ENCODE results near the gene EIF6.

The EIF6 gene

GRCh38 chr20:35248641-35249475, 35.7 kb downstream of the EIF6 start:
- no peaks in the 10 kb centered on the region for H3K4me1 ChIP-seq
- no peaks in the 10 kb centered on the region for H3K9me3 ChIP-seq
- intact Hi-C loops (cut with DNase I; ENCODE audit: low total_unique reads), result no loop called here
- H3K36me3 ChIP-seq, result peaks cover 0 to 12% (median 6%) of the 10 kb centered on the region in 3 donors
- no peaks in the 10 kb centered on the region for H3K27me3 ChIP-seq
- H3K4me3 ChIP-seq, result no peak overlapping the region
- DNase-seq, result no peak
- TF ChIP-seq CTCF (IDR thresholded peaks at IDR 0.05), result no peak
- H3K27ac ChIP-seq, result no peak overlapping the region

GRCh38 chr20:35246723-35247122, 37.8 kb downstream of the EIF6 start:
- H3K27ac ChIP-seq, result no peak overlapping the region

GRCh38 chr20:35243986-35244385, 40.6 kb downstream of the EIF6 start:
- Histone ChIP-seq H3K36me3 (peaks cover 0 to 6% (median 5%) of the 10 kb centered on the region in 3 donors), H3K27me3 (no peaks in the 10 kb centered on the region), H3K4me1 (no peaks in the 10 kb centered on the region), H3K27ac (no peak overlapping the region), H3K4me3 (no peak overlapping the region), H3K9me3 (no peaks in the 10 kb centered on the region)
- intact Hi-C loops (cut with DNase I; ENCODE audit: low total_unique reads), result no loop called here
- DNase-seq, result no peak
- TF ChIP-seq CTCF (IDR thresholded peaks at IDR 0.05), result no peak

More at GRCh38 chr20:35246723-35247122, 37.8 kb downstream of the EIF6 start:
- peaks cover 0 to 8% (median 6%) of the 10 kb centered on the region in 3 donors for H3K36me3 ChIP-seq
- H3K4me1 ChIP-seq, result no peaks in the 10 kb centered on the region
- intact Hi-C loops (cut with DNase I; ENCODE audit: low total_unique reads), result no loop called here
- no peak for DNase-seq
- no peak for TF ChIP-seq CTCF (IDR thresholded peaks at IDR 0.05)
- H3K9me3 ChIP-seq, result no peaks in the 10 kb centered on the region
- no peak overlapping the region for H3K4me3 ChIP-seq
- no peaks in the 10 kb centered on the region for H3K27me3 ChIP-seq

GRCh38 chr20:35243317-35243716, 41.3 kb downstream of the EIF6 start:
- intact Hi-C loops (cut with DNase I; ENCODE audit: low total_unique reads), result no loop called here
- H3K36me3 ChIP-seq, result peaks cover 0 to 6% (median 5%) of the 10 kb centered on the region in 3 donors
- no peak overlapping the region for H3K27ac ChIP-seq
- no peaks in the 10 kb centered on the region for H3K4me1 ChIP-seq
- no peaks in the 10 kb centered on the region for H3K27me3 ChIP-seq
- no peaks in the 10 kb centered on the region for H3K9me3 ChIP-seq
- DNase-seq, result no peak
- no peak for TF ChIP-seq CTCF (IDR thresholded peaks at IDR 0.05)
- H3K4me3 ChIP-seq, result no peak overlapping the region

- Histone ChIP-seq H3K36me3 (peaks cover 2 to 7% (median 7%) of the 10 kb centered on the region in 3 donors), H3K4me1 (no peaks in the 10 kb centered on the region), H3K27me3 (no peaks in the 10 kb centered on the region), H3K27ac (no peak overlapping the region), H3K9me3 (no peaks in the 10 kb centered on the region), H3K4me3 (no peak overlapping the region)
- no peak for TF ChIP-seq CTCF (IDR thresholded peaks at IDR 0.05)
- intact Hi-C loops (cut with DNase I; ENCODE audit: low total_unique reads), result no loop called here
- no peak for DNase-seq
These were observed 43.7 kb downstream of the EIF6 start for GRCh38 chr20:35240811-35241293.

Measured in tibial artery (tissue), 4 donors.